Stimulated activated CD8-positive, alpha-beta memory T cell treated with anti-CD3 and anti-CD28 coated beads, Interleukin-12 subunit alpha, Interleukin-12 subunit beta, amount 100 ng/mL, for 24 hours (primary cell): Measurements from ENCODE around the gene FBXO15.

ENCODE experiments used
- DNase-seq: peaks from one replicate; pipeline ENCODE4 v3.0.0-alpha.2; 2020; ENCODE audit errors: extremely low read depth

The FBXO15 gene

DNA sequence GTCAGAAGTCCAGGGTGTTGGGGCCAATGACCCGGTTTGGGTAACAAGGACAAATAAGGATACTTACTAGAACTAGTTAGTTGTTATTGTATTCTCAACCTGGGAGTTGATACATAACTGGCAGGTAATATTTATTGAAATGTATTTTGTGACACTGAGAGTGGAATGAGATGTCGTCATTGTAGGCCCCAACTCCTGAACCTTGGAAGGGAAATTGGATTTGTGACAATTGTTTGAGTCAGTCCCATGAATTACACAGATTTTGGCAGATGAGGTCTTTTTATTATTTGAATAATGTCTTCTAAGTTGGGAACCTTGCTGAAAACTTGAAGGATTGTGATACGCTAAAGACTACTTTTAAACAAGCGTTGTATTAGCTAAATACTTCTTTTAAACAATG, 5.7 kb upstream of the FBXO15 start:
- no peak for DNase-seq

DNA sequence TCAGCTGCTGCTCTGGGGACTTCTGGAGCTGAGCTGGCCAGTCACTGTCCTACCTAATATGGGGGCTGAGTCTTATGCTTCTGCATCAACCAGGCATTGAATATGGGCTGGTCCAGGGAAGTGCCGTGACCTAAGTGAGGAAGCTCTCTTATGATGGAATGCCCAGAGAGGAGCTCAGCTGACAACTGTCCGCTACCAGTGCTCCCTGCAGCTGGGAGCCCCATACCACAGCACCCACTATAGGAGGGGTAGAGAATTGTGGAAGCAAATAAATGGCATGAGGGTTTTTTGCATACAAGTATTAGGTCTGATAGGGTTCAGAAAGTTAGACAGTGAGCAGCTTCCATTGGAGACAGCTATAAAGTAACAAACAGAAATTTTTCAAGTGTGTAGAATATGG, 5.2 kb upstream of the FBXO15 start:
- DNase-seq, result no peak

DNA sequence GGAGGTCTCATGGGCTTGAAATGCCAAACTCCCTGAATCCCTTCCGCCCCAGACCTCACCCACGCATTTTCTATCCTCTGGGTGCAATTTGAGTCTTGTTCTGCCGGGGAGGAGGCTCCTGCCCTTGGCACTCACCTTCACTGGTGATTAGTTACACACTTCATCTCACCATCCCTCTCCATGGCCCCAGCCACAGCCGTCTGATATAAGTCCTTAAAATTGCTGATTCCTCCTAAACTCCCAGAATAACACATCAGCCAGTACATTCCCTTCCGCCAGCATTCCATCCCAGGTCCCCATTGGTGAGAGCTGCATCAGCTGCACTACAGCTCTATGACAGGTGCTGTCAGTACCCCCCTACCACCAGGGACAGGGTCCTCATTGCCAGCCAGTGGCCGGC, 4.6 kb upstream of the FBXO15 start:
- no peak for DNase-seq

DNA sequence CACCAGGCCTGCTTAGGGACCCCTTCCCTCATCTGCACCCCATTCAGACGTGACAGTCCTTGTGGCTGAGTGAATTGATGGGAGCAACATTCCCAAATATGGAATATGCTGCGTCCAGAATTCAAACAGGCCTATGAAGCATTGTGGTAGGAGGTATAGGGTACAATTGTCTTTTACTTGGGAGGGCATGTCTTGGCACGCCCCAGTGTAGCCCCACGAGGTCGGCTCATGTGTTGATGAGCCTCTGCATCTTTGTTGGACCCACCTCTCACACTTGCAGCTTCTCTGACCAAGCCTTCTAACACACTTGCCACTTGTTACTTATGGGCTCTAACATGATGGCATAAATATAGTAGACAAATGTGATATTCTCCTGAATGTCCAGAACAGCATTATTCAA, 2.2 kb upstream of the FBXO15 start:
- DNase-seq, result no peak

DNA sequence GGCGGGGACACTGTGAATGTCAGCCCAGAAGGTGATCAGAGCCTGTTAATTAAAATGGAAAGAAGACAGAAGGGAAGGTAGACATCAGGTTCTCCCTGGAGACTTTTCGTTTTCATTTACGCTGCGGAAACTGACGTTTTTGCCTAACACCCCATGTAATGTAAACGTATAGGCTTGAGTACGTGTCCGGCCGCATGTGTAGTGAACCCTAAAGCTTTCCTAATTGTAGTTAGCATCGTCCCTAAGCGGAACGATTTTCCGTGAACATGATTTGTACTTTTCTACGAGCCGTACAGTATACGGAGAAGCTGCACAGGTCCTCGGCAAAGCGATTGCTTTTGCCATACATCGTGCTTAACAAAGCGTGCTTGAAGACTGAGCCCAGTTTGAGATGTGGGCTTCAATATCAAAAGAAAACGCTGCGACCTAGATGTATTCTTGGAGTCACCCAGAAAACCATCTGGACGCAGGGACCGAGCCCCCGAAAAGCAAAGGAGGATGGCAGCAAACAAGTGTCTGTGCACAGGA, 973 bp upstream of the FBXO15 start:
- DNase-seq, result no peak

DNA sequence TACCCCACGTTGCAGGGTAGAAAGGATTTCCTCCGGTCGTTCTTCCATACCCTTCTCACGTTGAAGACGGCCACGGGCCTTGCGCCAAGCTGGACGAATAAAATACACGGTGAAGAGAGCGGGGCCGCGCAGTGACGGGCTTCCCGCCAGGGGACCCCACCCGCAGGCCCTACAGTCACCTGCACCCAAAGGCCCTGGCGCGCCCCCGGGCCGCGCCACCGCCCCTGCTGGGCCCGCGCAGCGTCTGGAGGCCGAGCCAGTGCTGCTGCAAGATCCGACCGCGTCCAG, 199 bp downstream of the FBXO15 start:
- no peak for DNase-seq

DNA sequence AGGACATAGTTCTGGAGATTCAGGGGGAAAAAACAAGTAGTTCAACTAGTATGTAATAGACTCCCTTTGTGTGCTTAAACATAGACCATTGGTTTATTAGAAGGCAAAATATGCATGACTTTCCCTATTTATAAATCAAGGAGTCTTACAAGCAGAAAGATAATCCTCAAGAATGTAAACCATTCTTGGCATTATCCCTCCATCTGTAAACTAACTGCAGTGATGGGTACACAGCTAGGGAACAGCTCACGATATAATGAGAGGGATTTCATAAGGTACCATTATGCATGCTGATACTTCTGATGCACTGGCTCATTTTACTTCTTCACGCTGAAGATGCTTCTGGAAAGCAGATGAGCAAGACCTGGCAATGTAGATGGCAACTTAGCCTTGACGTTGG, 878 bp downstream of the FBXO15 start:
- DNase-seq, result no peak

DNA sequence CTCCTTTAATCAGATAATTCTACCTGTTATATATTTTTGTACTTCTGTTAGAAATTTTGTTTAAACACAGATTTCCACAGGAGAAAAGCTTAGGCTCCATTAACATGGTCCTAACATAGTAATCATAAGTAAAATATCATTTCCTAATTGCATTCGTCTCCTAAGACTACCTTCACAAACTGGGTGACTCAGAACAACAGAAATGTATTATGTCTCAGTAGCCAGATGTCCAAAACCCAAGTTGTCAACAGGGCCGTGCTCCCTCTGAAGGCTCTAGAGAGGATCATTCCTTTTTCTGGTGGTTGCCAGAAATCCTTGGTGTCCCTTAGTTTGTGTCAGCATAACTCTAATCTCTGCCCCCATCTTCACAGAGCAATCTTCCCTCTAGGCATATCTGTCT, 5.4 kb downstream of the FBXO15 start:
- DNase-seq, result no peak

DNA sequence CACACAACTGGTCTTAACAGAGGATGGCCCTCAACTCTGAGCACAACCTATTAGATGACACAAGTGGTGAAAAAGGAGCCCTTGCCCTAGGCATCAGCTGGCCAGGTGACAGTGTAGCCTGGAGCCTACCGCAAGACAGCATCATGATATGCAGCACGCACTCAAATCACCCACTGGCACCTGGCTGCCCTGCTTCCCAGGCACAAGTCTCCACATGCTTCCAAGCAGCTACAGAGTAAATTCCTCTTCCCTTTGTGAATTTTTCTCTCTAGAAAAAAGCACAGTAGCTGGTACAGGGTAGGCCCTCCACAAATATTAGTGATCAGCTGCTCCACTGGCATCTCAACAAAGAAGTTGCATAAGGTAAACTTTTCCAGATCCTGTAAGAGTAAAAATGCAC, 6.0 kb downstream of the FBXO15 start:
- no peak for DNase-seq

DNA sequence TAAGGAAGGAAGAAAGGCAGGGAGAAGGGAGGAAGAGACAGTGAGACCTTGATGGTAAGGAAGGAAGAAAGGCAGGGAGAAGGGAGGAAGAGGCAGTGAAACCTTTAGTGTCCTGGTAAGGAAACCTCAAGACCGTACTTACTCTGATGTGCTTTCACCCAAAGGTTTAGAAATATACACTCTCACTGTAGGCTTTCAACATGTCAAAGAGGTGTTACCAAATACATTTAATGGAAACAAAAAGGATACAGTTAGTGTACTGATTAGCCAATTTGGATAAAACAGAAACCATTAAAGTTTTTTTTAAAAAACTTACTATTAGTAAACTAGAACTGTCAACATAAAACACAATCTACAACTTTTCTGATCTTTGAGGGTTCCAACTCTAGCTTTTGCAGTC, 7.1 kb downstream of the FBXO15 start:
- DNase-seq, result no peak

DNA sequence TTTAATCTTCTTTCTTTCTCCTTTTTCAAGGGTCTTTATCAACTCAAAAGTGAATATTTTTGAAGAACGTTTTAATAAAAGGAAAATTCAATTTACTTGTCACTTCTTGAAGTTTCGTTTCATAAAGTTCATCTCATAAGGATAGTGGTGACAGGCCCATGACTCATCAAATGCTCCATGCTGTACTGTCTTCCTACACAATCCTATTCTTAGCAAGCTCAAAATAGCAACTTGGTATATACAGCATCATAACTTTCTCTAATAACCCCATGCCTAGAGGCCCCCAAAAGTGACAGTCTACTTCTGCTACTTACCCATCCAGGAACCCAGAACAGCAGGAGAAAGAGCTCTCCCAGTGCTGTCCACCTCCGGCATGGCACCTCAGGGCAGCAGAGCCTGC, 7.7 kb downstream of the FBXO15 start:
- DNase-seq, result no peak

DNA sequence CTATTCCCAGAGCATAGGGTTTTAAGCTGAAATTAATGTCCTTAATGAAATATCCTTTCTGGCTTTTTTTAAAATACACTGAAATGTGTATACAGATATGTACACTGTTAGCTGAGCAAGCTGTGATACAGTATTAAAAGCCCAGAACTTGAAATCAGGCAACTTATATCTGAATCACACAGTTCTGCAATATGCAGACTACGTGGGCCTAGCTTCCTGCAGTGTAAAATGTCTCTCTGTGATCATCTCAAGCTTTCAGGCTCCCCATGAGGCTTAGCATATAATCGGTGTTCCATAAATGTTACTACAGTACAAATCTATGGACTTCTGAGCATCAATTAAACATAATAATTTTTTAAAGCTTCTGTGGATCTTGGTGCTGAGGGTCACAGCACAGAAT, 8.2 kb downstream of the FBXO15 start:
- DNase-seq, result no peak

DNA sequence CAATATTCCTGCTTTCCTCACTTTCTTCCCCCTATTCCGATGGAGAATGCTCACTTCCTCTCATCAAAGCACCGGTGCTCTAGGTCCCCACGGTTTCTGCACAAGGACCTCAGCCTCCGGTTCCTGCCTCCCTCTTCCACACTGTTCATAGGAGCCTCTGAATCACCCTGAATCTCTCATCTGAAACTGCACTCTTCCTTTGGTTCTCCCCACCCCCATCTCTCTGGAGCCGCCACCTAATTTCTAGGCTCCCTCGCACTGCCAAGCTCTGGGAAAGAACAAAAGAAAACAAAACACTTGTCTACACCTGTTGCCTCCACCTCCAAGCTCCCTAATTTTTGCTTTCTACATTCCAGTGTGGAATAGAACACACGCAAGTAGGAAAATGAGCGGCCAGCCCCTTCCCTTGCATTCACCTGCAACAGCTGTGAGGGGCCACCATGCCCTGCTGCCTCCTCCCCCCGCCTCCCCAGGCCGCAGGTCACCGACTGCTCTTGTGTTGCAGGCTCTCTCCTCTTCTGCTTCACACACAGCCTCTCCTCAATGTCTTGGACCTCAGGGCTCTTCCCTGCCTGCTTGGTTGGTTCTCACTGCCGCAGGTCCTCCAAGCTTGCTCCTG, 9.6 kb downstream of the FBXO15 start:
- DNase-seq, result no peak

DNA sequence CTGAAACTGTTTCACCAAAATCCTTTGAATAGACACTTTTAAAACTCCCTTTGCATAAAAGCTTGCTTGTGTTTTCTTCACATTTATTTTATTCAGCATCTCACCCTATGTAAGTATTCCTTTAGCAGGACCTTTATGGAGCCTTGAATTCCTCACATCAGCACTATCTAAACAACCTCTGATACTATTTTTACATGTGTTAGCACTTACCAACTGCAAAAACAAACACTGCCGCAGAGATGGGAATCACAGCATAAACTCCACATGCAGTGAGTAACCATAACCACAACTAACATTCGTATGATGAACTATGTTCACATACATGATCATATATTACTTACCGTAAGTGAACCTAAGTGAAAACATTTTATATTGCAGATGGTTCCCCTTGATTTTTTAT, 15.4 kb downstream of the FBXO15 start:
- no peak for DNase-seq

DNA sequence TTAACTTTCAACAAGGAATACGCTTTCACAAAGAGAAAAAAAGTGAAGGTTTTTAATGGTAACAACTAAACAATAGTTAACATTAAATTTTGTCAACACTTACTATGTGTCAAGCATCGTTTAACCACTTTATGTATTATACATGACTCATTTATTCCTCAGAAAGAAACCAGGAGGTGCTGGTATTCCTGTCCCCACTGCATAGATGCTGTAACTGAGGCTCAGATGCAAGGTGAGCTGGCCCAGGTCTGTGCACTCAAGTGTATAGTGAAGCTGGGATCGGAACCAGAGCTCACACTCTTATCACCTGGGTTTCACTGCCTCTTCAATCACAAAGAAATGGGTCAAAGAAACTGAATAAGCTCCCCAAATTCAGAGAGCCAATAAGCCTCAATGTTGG, 16.5 kb downstream of the FBXO15 start:
- DNase-seq, result no peak

DNA sequence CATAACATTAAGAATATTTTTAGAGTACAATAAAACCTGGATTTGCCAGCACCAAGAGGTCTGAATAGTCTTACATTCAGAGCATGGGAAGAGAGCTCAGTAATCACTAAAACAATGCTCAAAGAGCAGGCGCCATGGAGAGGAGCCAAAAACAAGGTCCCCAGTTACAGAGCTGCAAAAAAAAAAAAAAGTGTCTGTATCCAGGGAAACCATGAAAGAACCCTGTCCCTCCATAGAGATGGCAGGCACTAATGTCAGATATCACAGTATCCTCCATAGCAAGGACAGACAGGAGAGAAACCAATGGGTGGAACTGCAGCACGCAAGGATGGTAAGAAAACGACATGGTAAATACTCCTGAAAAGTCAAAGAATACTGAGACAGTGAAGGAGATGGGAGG, 19.5 kb downstream of the FBXO15 start:
- DNase-seq, result no peak

DNA sequence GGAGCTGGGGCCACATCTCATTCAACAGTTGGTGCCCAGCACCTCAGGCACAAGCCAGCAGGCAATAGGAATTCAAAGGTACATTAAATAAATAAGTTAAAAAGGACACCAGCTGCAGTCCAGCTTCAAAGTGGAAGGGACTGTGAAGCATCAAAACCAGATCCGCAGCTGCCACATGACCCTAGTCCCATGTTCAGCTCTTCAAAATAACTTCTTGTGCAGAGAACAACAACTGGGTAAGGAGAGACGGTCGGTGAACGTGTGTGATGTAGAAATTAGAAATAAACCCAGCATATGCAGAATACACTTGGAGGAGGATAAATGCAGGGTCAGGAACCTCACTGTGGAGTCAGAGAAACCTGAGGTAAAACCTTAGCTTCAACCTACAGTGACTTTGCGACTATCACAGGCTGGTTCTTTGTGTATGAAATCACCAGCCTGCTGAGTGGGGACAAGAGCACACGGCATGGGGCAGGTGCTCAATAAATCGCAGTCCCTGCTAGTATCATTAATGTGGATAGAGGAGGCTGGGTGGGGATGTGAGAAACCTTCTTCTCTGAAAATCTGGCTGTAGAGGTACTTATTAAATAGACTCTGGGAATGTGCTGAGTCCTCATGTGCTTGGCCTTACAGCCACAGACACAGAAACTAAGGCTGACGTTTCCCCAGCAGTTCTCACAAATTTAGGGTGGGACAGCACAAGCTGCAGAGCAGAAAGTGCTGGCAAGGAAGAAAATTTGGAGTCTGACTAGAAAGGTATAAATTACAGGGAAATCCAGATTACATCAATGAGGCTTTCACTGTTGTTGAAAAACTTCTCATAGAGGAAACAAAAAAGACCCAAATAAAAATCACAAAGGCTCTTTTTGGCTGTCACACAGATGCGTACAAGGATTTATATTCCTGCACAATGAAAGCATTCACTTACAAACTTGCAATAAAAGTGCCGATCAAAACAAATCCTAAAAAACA, 20.7 kb downstream of the FBXO15 start:
- DNase-seq, result no peak

DNA sequence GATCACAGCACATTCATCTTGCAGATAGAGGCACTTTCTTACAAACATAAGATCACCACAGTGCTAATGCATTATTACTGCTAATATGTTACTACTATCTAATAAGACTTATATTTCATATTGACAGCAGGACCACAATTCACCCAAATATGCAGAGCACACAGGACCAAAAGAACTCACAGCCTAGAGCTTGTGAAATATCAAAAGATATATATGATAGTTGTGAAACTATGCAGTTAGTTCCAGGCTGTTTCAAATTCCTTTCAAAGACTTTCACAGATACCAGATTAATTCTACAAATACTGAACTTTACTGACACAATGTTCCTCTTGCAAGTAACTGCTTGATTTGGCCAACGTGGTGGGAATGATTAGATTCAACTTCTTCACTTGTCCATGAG, 23.0 kb downstream of the FBXO15 start:
- DNase-seq, result no peak

DNA sequence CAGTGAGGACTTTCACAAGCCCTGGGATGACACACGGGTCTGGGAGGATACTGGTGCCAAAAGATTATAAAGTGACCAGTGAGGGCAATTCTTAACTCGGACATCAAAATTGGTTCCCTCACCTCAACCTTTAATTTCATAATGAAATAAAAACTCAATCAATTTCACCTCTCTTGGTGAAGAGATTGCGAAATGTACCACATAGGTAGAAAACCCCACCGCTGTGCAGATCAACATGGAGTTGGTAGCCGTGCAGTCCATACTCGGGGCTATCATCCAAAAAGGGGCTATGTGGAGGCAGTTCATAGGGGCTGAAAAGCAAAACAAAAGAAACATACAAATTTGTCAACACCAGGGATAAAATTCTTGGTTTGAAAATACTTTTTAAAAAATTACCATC, 24.4 kb downstream of the FBXO15 start:
- DNase-seq, result no peak

DNA sequence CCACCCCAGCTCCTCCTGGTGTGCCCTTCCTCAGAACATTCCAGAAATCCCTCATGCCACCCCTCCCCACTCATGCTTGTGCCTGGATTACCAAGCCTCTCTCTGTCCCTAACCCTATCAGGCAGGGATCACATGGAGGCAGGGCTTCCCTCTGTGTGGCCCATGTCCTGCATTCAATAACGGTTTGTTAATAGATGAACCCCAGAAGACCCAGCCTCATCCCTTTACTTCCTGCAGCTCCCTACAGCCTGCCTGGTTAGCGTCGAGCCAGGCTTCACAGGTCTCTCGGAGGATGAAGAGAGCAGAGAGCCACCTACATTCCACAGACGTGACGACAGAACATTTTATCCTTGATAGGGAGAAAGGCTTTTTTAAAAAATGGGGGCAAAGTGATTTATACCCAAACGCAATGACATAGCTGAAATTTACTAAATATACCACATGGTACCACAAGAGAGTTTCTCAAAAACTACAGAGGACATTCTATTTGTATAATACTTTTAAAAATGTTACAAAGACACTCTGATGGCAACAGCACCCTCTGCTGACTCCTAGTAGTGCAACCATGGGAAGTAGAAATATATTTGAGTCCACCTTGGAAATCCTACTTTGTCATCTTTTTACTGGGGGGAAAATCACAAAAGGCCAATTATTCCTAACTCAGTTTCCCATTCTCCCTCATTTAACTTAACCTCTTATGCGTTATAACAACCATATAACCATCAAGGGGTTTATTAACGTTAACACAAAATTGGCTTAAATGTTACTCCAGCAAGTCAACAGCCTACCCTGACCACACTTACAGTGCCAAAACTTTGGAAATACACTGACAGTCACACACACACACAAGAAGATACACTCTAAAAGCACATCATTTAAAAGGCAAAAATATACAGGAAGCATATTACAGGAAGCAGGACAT, 30.7 kb downstream of the FBXO15 start:
- no peak for DNase-seq

DNA sequence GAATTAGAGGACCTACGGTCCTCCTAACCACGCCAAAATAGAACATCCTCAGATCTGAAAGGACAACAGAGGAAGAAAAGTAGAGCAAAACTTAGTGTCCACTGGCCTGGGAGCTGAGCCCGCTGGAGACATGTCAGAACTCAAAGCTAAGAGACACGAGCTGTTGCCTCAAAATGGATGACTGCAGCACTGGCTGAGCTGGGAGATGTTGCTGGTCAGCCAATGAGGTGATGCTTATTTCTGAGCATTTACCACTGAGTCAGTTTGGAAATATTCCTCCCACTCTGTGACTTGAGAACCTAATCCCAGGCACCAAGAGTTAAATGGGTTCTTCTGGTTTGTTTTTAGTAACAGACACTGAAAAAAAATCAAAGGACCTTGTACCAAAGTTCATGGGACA, 32.6 kb downstream of the FBXO15 start:
- DNase-seq, result no peak

DNA sequence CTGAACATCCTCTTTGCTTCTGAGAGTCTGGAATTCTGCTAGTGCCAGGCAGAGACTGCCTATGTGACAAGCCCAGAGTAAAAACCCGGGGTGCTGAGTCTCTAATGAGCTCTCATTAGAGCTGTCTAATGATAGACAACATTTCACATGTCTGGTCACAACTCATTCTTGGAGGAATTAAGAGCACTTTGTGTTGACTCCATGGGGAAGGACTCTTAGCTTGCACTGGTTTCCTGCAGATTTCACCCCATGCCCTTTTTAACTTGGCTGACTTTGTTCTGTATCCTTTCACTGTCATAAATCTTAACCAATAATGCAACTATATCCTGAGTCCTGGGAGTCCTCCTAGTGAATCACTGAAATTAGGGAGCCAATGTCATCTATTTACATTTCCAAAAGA, 33.5 kb downstream of the FBXO15 start:
- DNase-seq, result no peak
